Islet of Langerhans (tissue), 1 donor: Measurements from ENCODE around the gene HDAC4.

ENCODE experiments used
- FAIRE-seq: peaks from one replicate; lab custom pipeline; 2011; peaks lifted over from hg19 to GRCh38; lab: Jason Lieb, UNC

The HDAC4 gene

DNA sequence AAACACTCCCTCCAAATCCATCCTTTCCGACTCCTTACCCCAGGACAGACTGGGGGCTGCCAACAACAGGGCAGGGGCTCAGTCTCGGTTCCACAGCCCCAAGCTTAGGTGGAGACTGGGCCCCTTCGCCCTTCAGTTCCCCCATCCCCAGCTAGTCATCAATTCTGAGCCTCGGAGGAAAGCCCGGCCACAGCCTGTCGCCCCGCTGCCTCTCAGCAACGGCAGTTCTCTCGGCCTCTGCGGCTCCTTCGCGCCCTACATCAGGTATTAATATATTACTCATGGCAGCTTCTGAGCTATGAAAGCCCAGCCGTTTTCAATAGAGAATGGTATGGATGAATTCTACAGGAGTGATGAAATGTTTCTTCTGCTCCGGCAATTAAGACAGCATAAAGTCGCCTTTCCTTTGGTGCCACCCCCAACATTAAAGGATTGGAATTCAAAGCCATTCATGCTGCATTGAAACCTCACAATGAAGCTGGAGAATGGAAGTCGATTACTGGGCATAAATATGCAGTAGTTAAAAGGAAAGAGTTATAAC lies 2.8 kb downstream of the HDAC4 start:
- no peak for FAIRE-seq

- no peak for FAIRE-seq
Observed at GRCh38 chr2:239396881-239397681, 3.7 kb downstream of the HDAC4 start.

DNA sequence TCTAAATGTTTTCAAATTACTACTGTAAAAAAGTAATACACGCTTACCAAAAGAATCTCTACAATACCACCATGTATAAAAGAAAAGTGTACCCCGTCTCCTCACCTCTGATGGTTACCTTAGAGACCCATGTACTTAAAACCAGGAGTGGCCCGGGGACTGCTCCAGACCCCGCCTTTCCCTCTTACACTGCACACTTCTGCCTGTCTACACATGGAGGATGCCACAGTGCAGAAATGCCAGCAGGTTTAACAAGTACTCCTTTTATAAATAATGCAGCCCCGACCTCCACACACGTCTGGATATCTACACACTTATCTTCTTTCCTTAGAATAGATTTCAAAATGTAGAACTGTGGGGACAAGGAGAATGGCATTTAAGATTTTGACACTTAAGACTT lies 5.3 kb downstream of the HDAC4 start:
- no peak for FAIRE-seq

DNA sequence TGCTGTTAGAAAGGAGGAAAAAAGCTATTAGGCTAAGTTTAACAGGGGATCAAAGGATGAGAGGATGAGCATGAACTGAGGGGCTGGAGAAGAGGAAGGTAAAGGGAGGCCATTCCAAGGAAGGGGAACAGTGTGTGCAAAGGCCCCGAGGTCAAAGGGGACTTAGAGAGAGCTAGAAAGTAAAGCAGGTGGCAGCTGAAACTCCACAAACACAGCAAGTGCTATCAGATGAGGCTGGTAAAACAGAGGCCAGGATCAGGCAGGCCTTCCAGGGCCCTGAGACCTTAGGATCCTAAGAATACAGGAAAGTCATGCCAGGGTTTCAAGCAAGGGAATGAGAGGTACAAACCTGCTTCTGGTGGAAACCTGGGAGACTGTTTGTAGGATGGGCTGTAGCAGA lies 5.8 kb downstream of the HDAC4 start:
- no peak for FAIRE-seq

DNA sequence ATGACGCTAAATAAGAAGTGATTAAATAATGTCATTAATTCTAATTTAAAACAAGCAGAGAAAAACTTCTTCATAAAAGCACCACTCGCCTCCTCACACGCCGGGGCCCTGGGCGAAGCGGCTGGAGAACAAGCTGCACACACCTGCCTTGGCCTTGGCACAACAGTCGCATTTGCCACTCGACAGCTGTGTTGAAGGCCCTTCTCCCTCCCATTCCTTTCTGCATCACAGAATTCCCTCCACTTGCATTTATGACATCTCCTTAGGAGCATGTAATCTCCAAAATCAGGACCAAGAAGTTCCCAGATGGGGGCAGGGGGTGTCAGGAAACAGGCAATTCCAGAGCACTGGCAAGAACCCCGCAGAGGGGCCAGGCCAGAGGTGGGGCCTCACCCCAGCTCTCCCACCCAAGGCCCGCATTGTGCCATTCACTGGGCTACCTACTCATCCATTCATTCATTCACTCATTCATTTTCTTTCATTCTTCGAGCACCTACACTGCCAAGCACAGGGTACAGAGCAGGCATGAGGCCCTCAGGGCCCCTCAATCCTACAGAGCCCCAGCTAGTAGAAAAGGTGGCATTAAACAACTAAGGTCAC lies 6.4 kb downstream of the HDAC4 start:
- no peak for FAIRE-seq

DNA sequence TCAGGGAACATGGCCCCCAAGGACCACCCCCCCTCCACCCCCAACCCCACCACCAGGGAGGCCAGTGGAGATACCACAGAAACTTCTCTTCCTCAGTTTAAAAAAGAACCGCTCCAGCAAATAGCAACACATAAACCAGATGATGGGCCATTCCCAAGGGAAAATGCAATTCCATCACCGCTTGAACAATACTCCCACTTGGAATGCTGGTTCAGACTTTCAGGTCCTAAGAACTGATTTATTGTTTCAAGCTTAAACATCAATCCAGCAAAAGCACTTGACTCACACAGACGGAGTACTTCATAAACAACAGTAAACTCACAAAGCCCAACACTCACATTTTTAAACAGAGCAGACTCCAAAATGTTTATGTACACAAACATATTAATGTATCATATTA lies 6.9 kb downstream of the HDAC4 start:
- FAIRE-seq, result no peak

DNA sequence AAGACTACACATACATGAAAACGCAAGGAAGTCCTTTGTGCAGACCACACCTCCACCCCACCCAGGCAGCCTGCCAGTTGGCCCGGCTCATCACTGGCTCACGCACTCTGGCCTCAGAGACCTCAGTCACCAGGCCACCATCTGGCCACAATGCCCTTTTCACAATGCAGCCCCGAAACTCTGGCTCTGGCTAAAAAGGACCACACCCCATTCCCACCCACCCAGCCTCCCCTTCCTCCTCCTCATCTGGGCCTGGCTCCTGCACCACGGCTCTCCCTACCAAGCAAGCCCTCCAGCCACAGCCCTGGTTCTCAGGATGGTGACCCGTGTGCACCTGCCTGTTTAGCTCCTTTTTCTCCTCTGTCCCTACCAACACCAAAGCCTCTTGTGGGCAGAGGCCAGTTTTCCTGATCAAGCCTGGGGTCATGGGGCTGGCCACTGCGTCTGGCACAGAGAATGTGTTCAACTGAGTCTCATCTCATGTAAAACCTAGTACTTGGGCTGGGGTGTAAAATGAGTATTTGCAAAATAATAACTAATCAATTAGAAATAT lies 7.4 kb downstream of the HDAC4 start:
- no peak for FAIRE-seq

DNA sequence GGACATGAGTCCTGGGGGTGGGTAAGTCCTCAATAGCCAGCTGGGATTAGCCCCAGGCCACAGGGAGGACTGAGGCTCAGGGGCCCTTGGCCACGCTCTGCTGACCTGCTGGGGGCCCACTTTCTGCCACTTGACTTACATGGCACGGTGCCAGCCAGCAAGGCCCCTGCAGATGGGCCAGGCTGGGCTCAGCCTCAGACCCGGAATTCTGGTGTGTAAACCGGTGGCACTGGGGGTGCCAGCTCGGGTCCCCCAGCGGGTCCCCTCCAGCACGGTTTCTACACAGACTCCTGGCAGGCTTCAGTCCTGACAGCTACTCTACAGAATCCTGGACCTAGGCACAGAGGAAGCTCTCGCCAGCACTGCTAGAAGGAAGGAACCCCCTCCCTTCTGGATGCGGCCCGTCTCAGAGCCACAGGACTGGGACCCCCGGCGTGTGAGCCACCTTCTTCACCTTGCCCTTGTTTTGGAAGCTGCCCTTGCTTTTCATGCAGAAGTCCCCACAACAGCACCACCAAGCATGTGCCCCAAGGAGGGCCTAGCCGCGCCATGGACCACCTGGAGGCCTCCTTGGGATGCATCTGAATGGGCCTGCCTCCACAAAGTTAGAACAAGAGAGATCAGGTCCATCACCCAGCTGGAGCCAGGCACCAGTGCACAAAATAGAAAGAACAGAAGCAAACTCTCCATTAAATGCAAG lies 8.0 kb downstream of the HDAC4 start:
- no peak for FAIRE-seq

- FAIRE-seq, result no peak
Observed at GRCh38 chr2:239392072-239392357, 8.8 kb downstream of the HDAC4 start.

GRCh38 chr2:239391286-239392071 lies 9.3 kb downstream of the HDAC4 start:
- FAIRE-seq, result no peak

DNA sequence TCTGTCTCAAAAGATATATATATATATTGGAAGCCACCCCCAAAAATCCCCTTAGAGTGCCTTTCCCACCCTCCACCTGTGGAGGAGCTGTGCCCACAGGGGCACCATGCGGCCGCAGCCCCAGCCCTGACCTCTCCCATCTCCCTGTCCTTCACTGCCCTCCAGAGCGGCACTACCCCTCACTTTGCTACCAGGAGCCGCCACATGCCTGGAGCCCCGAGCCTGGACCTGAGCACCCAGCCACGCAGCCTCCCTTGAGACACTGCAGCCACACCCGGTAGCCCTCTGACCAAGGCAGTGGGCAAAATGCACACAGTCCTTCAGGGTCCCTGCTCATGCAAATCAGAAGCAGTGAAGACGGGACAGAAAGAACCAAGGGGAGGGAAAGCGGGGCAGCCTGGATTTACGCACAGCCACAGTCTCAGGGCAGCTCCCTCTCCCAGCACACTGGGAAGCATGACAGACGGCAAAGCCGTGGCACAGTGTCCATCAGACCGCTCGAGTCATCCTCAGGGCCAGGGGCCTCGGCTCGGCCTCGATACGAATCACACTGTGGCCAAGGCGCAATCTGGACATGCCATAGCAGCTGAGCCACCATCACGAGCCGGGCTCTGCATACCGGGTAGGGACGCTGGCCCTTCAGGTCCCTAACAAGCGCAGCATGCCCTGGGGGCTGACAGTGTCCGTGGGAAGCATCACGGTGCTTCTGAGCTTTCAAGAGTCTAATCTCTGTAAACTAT lies 10.1 kb downstream of the HDAC4 start:
- no peak for FAIRE-seq

DNA sequence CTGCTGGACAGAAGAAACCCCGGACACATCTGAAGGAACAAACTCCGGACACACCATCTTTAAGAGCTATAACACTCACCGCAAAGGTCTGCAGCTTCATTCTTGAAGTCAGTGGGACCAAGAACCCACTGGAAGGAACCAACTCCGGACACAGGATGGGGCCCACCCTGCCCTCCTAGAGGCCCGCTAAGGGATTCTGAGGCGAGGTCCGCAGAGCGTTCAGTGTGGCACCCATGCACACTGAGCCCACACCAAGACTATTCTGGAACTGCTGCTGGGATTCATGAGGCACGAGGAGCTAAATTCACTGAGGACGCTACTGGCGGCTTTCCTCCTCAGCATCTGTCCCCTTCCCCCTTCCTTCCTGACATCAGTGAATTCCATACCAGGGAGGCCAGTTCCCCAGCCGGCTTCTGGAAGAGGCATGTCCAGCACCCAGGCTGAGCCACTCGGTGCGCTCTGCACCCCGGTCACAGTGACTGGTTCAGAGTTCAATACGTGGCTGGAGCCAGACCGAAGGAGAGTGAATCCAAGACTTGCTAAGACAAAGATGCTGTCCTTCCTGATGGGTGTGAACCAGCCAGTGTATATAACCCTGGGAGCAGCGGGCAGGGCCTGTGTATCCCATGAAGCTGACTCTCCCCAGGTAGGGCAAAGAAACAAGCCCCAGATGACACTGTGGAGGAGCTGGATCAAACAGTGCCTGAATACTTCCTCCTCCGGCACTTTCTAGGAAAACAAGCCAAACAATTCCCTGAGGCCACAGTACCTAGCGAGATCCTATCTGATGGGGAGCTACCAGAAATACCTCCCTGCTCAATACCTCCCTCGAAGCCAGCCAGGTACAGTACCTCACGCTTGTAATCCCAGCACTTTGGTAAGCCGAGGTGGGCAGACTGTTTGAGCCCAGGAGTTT lies 11.1 kb downstream of the HDAC4 start:
- FAIRE-seq, result no peak

DNA sequence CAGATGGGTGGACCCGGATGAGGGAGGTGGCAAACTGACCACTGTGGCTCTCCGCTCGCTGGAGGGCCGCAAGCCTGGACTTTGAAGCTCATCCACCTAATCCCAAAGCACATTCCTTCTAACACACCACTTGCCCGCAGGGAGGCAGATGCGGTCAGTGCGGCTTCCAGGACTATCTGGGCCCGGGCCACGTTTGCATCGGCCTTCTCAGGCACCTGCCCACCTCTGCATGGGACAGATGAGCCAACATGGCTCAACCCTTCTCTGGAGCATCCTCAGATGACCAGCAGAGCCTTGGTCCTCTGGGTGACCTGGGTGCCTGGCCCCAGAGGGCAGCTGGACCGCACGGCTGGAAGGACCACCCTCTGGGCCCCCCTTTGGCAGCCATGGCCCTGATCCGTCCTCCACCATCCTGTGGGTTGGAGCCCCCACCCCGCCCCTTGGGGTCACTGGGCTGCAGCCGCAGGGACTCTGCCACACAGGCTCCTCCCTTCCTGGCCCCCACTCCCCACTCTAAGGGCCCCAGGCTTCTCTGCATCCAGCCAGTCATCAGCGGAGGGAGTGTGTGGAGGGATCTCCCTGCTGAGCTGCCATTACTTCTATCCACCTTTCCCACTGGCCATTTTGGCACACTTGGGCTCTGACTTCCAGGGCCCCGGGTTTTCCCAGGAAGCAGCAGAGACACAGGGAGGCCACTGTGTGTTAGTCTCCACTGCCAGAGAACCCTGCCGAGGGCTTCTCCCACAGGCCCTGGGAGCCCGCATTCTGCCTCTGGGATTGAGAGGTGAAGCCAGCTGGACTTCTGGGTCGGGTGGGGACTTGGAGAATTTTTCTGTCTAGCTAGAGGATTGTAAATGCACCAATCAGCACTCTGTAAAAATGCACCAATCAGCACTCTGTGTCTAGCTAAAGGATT lies 12.3 kb downstream of the HDAC4 start:
- no peak for FAIRE-seq

DNA sequence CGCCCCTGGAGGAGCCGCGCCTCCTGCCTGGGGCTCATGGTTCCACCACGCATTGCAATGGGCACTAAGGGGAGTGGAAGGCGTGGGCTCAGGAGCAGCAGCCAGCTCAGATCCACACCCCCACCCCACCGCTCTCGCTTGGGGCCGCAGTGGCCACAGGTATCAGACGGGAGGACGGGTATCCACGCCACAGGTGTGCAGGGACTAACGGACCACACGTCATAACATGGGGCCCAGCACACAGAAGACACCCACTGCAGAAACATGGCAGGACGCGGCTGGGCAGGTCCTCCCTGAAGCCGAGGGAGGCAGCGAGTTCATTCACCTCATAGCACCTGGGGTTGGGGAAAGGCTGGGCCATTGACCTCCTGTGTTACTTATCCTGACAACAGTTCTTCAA lies 13.0 kb downstream of the HDAC4 start:
- FAIRE-seq, result no peak

DNA sequence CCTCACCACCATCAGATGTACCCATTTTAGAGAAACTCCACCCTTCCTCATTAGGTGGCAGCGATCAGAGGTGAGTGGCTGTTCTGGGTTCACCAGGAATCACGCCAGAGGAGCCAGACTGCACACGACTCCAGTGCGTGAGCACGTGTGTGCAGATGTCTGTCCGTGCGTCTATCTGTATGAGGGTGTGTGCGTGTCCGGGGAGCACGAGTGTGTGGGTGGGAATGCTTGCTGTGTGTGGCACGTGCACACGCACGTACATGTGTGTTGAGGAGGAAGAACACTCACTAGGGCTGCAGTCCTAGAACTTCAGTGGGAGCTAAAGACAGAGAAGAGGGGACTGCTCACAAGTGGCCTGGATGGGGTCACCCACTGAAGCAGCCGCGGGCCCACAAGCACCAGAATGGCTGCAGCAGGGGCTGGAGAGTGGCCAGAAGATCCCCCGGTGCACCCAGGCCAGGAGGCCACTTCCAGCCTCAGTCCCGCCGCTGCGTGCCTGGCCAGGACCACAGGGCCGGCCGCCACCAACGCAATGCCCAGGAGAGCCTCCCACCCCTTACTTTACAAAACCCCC lies 13.9 kb downstream of the HDAC4 start:
- FAIRE-seq, result no peak

DNA sequence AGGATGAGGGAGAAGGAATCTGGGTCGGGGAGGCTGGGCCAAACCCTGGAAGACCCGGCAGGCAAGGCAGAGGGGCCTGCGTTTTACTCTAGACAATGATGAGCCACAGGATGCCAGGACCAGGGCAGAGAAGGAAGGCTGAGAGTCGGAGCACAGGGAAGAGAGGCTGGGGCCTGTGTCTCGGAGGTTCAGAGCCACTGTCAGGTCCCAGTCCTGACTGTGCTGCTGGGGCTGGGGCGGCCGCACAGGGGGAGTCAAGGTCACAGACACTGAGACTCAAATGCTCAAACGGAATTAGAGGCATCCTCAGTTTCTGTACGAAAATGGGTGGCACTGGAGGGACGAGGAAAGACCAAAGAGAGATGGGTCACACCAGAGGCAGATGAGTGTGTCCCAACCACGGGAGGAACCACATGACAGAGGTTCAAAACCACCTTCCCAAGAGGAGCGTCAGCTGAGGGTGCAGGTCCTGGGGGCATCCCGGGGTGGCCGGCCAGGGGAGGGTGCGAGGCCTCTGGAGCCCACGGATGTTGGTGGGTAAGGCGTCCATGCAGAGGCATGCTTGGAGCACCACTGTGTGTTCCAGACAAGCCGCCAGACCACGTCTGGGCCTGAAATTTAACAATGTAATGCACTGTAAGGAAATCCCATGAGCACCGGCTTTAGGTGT lies 14.7 kb downstream of the HDAC4 start:
- FAIRE-seq, result no peak

GRCh38 chr2:239385096-239386000 lies 15.5 kb downstream of the HDAC4 start:
- FAIRE-seq, result no peak
